Osteocyte (in vitro differentiated cells): Measurements from ENCODE around the gene CMTM4. TPM values are rescaled to one million over a fixed set of nuclear protein-coding genes. Genes with fewer than 3 reads are reported as not detected.

Source experiments
- DNase-seq: peaks from one replicate; pipeline ENCODE4 v3.0.0; 2021; ENCODE audit warnings: mixed read lengths; ENCODE audit not compliant: unreplicated experiment; ENCODE audit errors: extremely low spot score
- H3K27ac Mint-ChIP-seq: one replicate; pipeline ENCODE4 v1.8.0; 2021; ENCODE audit warnings: mild to moderate bottlenecking, mixed read lengths; ENCODE audit not compliant: unreplicated experiment
- H3K27me3 Mint-ChIP-seq: one replicate; pipeline ENCODE4 v1.8.0; 2021; ENCODE audit warnings: mixed read lengths; ENCODE audit not compliant: unreplicated experiment
- H3K36me3 Mint-ChIP-seq: one replicate; pipeline ENCODE4 v1.8.0; 2021; ENCODE audit warnings: mixed read lengths; ENCODE audit not compliant: unreplicated experiment
- H3K4me1 Mint-ChIP-seq: one replicate; pipeline ENCODE4 v1.8.0; 2021; ENCODE audit warnings: mixed read lengths; ENCODE audit not compliant: unreplicated experiment
- H3K4me3 Mint-ChIP-seq: one replicate; pipeline ENCODE4 v1.8.0; 2021; ENCODE audit warnings: mild to moderate bottlenecking, moderate library complexity, mixed read lengths; ENCODE audit not compliant: unreplicated experiment
- H3K9me3 Mint-ChIP-seq: one replicate; pipeline ENCODE4 v1.8.0; 2021; ENCODE audit warnings: mixed read lengths; ENCODE audit not compliant: unreplicated experiment
- CTCF ChIP-seq: fragments of 200-600 bp; sonication (generic); IDR thresholded peaks from 2 replicates; pipeline ENCODE4 v1.5.0; 2021; ENCODE audit warnings: antibody characterized with exemption, mild to moderate bottlenecking, moderate library complexity
- total RNA-seq: library from RNA; stranded (reverse); gene quantifications from 2 replicates; pipeline ENCODE4 v1.2.1, GENCODE V29; 2021

The CMTM4 gene
- total RNA-seq, 1 donor from 2014 or later: 24.4 TPM

DNA sequence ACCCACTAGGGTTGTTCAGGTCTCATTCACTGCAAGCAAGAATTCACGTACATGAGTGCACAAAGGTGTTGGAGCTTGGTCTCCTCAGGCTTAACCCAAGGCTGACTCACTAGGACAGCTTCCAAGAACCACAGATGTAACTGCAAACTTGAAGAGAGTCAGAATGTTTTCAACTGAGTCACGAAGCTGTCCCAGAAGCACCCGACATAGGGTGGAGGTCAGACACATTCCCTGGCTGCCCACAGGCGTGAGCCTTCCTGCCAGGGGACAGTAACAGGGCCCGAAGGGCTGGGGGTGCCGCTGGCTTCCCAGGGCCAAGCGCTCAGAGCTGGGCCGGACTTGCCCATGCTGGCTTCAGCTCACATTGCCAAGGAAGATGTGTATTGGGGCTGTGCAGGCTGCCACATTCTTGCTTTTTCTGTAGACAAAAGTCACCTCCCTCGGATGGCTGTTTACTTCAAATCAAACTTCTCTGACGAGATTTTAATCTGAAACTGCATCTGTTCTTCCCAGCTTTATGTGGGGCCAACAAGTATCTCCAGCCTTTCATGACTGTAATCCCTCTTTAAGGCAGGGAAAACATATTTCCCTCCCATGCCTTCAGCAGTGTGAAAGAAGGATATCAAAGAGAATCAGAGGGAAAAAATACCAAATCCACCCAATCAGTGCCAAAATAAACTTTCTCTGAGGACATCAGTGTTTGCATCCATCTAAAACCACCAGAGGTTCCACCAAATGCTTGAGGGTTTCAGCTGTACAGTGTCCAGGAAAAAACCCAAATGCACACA lies 77.8 kb downstream of the CMTM4 start:
- DNase-seq: no peak
- no peak for TF ChIP-seq CTCF
- Mint-ChIP-seq H3K4me1 (peaks cover 62% of the 10 kb centered on the region), H3K27ac (peak overlapping the region; percentile 87), H3K4me3 (no peak overlapping the region), H3K27me3 (no peaks in the 10 kb centered on the region), H3K36me3 (peaks cover 8% of the 10 kb centered on the region), H3K9me3 (no peaks in the 10 kb centered on the region)

DNA sequence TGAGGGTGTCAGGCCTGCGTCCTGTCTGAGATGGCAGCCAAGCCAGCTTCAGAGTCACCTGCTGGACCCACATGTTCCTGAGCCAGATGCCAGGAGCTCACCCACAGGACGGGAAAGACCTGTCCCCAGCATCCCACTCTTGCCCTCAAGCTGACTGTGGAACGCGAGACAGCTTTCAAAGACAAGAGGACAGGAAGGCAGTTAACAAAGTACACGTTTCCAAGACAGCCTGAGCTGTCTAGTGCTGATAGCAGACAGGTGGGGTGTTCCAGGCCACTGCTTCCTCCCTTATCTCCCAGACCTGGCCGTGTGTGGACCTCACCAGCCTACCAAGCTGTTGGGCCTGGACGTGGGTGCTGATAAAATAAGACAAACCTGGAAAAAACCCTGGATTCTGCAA lies 78.8 kb downstream of the CMTM4 start:
- H3K9me3 Mint-ChIP-seq: no peaks in the 10 kb centered on the region
- peaks cover 58% of the 10 kb centered on the region for H3K4me1 Mint-ChIP-seq
- no peak overlapping the region for H3K4me3 Mint-ChIP-seq
- H3K27ac Mint-ChIP-seq: peak overlapping the region; percentile 87
- H3K27me3 Mint-ChIP-seq: no peaks in the 10 kb centered on the region
- DNase-seq: no peak
- no peak for TF ChIP-seq CTCF
- peaks cover 15% of the 10 kb centered on the region for H3K36me3 Mint-ChIP-seq

GRCh38 chr16:66617010-66617434 lies 79.5 kb downstream of the CMTM4 start:
- Mint-ChIP-seq H3K36me3 (peaks cover 16% of the 10 kb centered on the region), H3K9me3 (no peaks in the 10 kb centered on the region), H3K4me1 (peaks cover 58% of the 10 kb centered on the region), H3K4me3 (no peak overlapping the region), H3K27ac (peak overlapping the region; percentile 87), H3K27me3 (no peaks in the 10 kb centered on the region)
- TF ChIP-seq CTCF: no peak
- no peak for DNase-seq

GRCh38 chr16:66616592-66616991 lies 80.0 kb downstream of the CMTM4 start:
- H3K9me3 Mint-ChIP-seq: no peaks in the 10 kb centered on the region
- no peaks in the 10 kb centered on the region for H3K27me3 Mint-ChIP-seq
- peak overlapping the region; percentile 87 for H3K27ac Mint-ChIP-seq
- peaks cover 14% of the 10 kb centered on the region for H3K36me3 Mint-ChIP-seq
- H3K4me3 Mint-ChIP-seq: no peak overlapping the region
- H3K4me1 Mint-ChIP-seq: peaks cover 58% of the 10 kb centered on the region
- DNase-seq: no peak
- no peak for TF ChIP-seq CTCF

GRCh38 chr16:66616169-66616568 lies 80.4 kb downstream of the CMTM4 start:
- Mint-ChIP-seq H3K27ac (peak overlapping the region; percentile 87), H3K4me3 (no peak overlapping the region), H3K4me1 (peaks cover 58% of the 10 kb centered on the region), H3K9me3 (no peaks in the 10 kb centered on the region), H3K36me3 (peaks cover 17% of the 10 kb centered on the region), H3K27me3 (no peaks in the 10 kb centered on the region)
- TF ChIP-seq CTCF: no peak
- no peak for DNase-seq
